ENCODE measurements around the gene STXBP6. TPM values are rescaled to one million over a fixed set of nuclear protein-coding genes. Genes with fewer than 3 reads are reported as not detected.
"Not testable (repeated sequence)": the region's sequence is repeated elsewhere in the genome, so short reads cannot be mapped to it uniquely, and the experiment has no call there.

The STXBP6 gene
- total RNA-seq, 2 donors from 2014 or later, result 13.5 to 20.2 TPM

GRCh38 chr14:24775950-24776349 lies 274.0 kb downstream of the STXBP6 start:
- Histone ChIP-seq H3K9me3 (no peaks in the 10 kb centered on the region), H3K4me1 (peaks cover 0 to 13% of the 10 kb centered on the region in 2 donors), H3K27me3 (no peaks in the 10 kb centered on the region), H3K4me3 (no peak overlapping the region), H3K27ac (no peak overlapping the region), H3K36me3 (no peaks in the 10 kb centered on the region)
- no peak for DNase-seq (ENCODE audit: low spot score)
- TF ChIP-seq CTCF (IDR thresholded peaks at IDR 0.05), result no peak

GRCh38 chr14:24774187-24774915 lies 275.6 kb downstream of the STXBP6 start:
- H3K9me3 ChIP-seq, result peaks cover 0 to 9% of the 10 kb centered on the region in 2 donors
- peaks cover 0 to 13% of the 10 kb centered on the region in 2 donors for H3K4me1 ChIP-seq
- H3K27me3 ChIP-seq, result no peaks in the 10 kb centered on the region
- no peak overlapping the region for H3K27ac ChIP-seq
- no peak for DNase-seq (ENCODE audit: low spot score)
- H3K4me3 ChIP-seq, result no peak overlapping the region
- H3K36me3 ChIP-seq, result no peaks in the 10 kb centered on the region
- no peak for TF ChIP-seq CTCF (IDR thresholded peaks at IDR 0.05)

GRCh38 chr14:24773564-24773963 lies 276.4 kb downstream of the STXBP6 start:
- not testable (repeated sequence) for DNase-seq (ENCODE audit: low spot score); H3K27ac ChIP-seq; H3K4me3 ChIP-seq; H3K36me3 ChIP-seq; H3K27me3 ChIP-seq; H3K9me3 ChIP-seq
- H3K4me1 ChIP-seq, result peaks cover 0 to 13% of the 10 kb centered on the region in 2 donors

GRCh38 chr14:24766434-24766833 lies 283.5 kb downstream of the STXBP6 start:
- Histone ChIP-seq H3K36me3 (no peaks in the 10 kb centered on the region), H3K4me1 (no peaks in the 10 kb centered on the region), H3K9me3 (peaks cover 0 to 9% of the 10 kb centered on the region in 2 donors), H3K4me3 (no peak overlapping the region), H3K27ac (no peak overlapping the region), H3K27me3 (no peaks in the 10 kb centered on the region)
- DNase-seq (ENCODE audit: low spot score), result no peak
- no peak for TF ChIP-seq CTCF (IDR thresholded peaks at IDR 0.05)

- no peaks in the 10 kb centered on the region for H3K27me3 ChIP-seq
- no peak for DNase-seq (ENCODE audit: low spot score)
- H3K36me3 ChIP-seq, result no peaks in the 10 kb centered on the region
- no peaks in the 10 kb centered on the region for H3K4me1 ChIP-seq
- no peak for TF ChIP-seq CTCF (IDR thresholded peaks at IDR 0.05)
- no peak overlapping the region for H3K27ac ChIP-seq
- H3K4me3 ChIP-seq, result no peak overlapping the region
- no peaks in the 10 kb centered on the region for H3K9me3 ChIP-seq
Measured at GRCh38 chr14:24761141-24761540, 288.8 kb downstream of the STXBP6 start.

Measured in right atrium auricular region (tissue), 2 donors.